Neural progenitor cell (in vitro differentiated cells): ENCODE measurements around the gene GTF2F1.

Source experiments
- EZH2 ChIP-seq: fragments of 200-600 bp; sonication (generic); IDR thresholded peaks from 2 replicates; pipeline ENCODE4 v1.6.1; 2017; ENCODE audit warnings: antibody characterized with exemption, mild to moderate bottlenecking, moderate library complexity
- TF ChIP-seq, protein P1 (sequence below): fragments of 200-600 bp; sonication (generic); IDR thresholded peaks from 2 replicates; pipeline ENCODE4 v1.5.1; 2017; ENCODE audit warnings: antibody characterized with exemption, mild to moderate bottlenecking

DNA sequence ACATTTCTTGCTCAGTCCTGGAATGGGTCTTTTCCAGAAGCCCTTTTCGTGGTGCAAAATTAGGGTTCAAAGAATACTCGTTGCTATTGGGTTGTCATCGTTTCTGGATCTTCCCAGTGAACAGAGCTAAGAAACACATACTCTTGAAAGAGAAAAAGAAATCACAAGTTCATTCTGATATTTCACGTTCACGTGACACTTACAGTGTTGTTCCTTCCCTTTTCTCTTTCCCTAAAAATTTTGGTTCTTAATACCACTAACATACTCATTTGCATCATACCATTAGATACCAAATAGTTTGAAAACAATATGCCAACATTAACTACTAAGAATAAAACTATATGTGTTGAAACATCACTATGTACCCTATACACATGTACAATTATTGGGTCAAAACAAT lies 13.4 kb upstream of the GTF2F1 start:
- TF ChIP-seq, protein P1, sequence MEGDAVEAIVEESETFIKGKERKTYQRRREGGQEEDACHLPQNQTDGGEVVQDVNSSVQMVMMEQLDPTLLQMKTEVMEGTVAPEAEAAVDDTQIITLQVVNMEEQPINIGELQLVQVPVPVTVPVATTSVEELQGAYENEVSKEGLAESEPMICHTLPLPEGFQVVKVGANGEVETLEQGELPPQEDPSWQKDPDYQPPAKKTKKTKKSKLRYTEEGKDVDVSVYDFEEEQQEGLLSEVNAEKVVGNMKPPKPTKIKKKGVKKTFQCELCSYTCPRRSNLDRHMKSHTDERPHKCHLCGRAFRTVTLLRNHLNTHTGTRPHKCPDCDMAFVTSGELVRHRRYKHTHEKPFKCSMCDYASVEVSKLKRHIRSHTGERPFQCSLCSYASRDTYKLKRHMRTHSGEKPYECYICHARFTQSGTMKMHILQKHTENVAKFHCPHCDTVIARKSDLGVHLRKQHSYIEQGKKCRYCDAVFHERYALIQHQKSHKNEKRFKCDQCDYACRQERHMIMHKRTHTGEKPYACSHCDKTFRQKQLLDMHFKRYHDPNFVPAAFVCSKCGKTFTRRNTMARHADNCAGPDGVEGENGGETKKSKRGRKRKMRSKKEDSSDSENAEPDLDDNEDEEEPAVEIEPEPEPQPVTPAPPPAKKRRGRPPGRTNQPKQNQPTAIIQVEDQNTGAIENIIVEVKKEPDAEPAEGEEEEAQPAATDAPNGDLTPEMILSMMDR: no peak
- TF ChIP-seq EZH2: no peak
